ENCODE results near the gene BCHE. TPM values are rescaled to one million over a fixed set of nuclear protein-coding genes. Genes with fewer than 3 reads are reported as not detected.

BCHE gene
- total RNA-seq, 1 experiment from 2014 or later: 0.29 TPM

- DNase-seq (ENCODE audit: low read depth): no peak
These were observed 83.7 kb downstream of the BCHE start for GRCh38 chr3:165753560-165753959.

DNA sequence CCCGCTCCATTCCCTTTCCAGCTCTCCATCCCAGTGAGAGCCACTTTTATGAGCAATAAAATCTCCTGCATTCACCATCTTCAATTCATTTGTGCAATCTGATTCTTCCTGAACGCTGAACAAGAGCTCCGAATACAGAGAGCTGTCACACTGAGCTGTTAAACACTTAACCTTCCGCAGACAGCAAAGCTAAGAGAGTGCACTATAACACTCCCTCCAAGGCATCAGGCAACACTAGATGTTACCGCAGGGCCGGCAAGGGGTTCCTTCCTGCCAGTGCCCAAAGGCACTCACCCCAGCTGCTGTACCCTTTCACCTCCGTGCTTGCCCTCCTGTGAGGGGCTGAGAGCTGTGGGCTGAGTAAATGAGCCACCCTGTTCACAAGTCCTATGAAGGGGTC is 85.6 kb downstream of the BCHE start:
- no peak for DNase-seq (ENCODE audit: low read depth)

DNA sequence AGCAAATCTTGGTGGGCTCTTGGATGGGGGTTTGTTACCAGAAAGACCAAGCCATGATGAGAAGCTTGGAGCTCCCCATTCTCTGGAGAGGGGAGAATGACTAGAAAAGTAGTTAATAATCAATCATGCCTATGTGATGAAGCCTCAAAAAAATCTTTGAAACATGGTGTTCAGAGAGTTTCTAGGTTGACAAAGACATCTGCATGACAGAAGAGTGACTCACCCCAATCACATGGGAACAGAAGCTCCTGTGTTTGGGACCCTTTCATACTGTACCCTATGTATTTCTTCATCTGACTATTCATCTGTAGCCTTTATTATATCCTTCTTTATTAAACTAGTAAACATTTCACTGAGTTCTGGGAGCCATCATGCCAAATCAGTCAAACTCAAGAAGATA is 87.4 kb downstream of the BCHE start:
- DNase-seq (ENCODE audit: low read depth): no peak

GRCh38 chr3:165749241-165749640 is 88.0 kb downstream of the BCHE start:
- DNase-seq (ENCODE audit: low read depth): no peak

GRCh38 chr3:165748094-165748493 is 89.1 kb downstream of the BCHE start:
- no peak for DNase-seq (ENCODE audit: low read depth)

- DNase-seq (ENCODE audit: low read depth): no peak
These were observed 90.3 kb downstream of the BCHE start for GRCh38 chr3:165746874-165747273.

DNA sequence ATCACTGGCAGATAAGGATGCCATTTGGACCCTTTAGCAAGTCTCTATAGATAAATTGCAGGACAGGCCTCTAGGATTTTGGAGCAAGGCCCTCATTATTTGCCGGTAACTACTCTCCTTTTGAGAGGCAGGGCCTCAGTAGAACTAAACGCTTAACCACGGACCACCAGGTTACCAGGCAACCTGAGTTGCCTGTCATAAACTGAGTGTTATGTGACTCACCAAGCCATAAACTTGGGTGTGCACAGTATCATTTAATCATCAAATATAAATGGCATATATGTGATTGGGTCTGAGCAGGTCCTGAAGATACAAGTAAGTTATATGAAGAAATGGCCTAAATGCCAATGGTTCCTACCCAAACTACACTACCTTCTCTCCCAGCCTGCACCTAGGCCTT is 93.2 kb downstream of the BCHE start:
- DNase-seq (ENCODE audit: low read depth): no peak

DNA sequence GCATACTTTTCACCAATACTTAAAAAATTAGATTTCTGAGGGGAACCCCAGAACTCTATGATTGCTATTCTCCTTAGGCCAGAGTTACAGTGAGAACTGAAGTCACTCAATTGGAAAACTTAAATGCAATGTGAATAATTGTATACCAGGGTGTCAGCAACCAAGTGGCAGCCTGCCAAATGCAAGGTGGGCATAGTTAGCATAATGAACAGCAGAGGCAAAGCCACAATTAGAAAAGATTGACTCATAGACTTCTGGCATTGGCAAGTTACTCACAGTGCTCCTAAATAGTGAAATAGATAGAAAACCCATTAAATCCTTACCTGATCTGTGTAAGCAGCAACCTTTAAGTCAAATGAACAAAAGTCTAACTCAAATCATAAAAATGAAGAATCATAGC is 94.9 kb downstream of the BCHE start:
- no peak for DNase-seq (ENCODE audit: low read depth)

- no peak for DNase-seq (ENCODE audit: low read depth)
These were observed 107.5 kb downstream of the BCHE start for GRCh38 chr3:165729756-165730155.

DNA sequence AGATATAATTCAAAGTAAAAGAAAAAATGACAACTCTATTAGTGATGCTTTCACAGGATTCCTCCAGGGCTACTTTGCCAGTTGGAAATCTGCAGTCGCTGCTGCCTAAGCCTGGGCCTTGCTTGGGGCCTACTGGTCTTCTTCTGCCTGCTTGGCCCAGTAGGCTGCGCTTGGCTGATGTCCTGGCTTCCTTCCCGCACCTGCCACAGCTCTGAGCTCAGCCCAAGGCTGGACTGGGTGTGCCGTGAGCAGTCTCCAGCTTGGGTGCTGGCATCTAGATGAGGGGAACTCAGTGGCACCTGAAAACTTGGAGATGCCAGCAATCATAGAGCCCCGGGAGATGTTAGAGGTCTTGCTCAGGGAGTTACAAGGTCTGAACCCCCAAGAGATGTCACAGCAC is 108.3 kb downstream of the BCHE start:
- DNase-seq (ENCODE audit: low read depth): no peak

DNA sequence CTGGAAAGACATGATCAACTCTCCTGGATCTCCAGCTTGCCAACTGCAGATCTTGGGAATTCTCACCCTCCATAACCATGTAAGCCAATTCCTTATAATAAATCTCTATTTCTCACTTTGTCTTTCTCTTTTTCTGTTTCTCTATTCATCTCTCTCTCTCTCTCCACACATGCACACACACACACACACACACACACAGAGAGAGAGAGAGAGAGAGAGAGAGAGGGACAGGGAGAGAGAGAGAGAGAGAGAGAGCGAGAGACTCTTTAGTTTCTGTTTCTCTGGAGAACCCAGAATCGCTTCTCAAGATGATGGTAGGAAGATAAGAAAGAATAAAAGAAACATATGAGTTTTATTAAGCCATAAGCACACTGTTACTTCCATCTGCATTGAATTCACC is 111.9 kb downstream of the BCHE start:
- DNase-seq (ENCODE audit: low read depth): peak; percentile 7
